WI38 (cell line): Measurements from ENCODE around the gene VIL1.
A peak's percentile ranks its signal among the peaks of the same experiment; 100 is the strongest.

Experiments
- H3K4me3 ChIP-seq: 2 replicates; pipeline ENCODE4 v1.5.1; 2011; ENCODE audit warnings: low read depth, mild to moderate bottlenecking, control low read depth, low read length
- CTCF ChIP-seq: IDR thresholded peaks from 2 replicates; pipeline ENCODE4 v1.5.1; 2012; ENCODE audit warnings: low read depth, mild to moderate bottlenecking, control low read depth, low read length

VIL1 gene

GRCh38 chr2:218398437-218399390 lies 20.2 kb upstream of the VIL1 start:
- H3K4me3 ChIP-seq = peak overlapping the region; percentile 49
- no peak for TF ChIP-seq CTCF

GRCh38 chr2:218399391-218400166 lies 19.3 kb upstream of the VIL1 start, which contains the start of gene CTDSP1:
TSS of gene CTDSP1 (plus strand) at chr2:218399868. CDS start at chr2:218400091, 223 bp downstream.
- TF ChIP-seq CTCF = no peak
- peak within 1 kb of the TSS; percentile 85 for H3K4me3 ChIP-seq

DNA sequence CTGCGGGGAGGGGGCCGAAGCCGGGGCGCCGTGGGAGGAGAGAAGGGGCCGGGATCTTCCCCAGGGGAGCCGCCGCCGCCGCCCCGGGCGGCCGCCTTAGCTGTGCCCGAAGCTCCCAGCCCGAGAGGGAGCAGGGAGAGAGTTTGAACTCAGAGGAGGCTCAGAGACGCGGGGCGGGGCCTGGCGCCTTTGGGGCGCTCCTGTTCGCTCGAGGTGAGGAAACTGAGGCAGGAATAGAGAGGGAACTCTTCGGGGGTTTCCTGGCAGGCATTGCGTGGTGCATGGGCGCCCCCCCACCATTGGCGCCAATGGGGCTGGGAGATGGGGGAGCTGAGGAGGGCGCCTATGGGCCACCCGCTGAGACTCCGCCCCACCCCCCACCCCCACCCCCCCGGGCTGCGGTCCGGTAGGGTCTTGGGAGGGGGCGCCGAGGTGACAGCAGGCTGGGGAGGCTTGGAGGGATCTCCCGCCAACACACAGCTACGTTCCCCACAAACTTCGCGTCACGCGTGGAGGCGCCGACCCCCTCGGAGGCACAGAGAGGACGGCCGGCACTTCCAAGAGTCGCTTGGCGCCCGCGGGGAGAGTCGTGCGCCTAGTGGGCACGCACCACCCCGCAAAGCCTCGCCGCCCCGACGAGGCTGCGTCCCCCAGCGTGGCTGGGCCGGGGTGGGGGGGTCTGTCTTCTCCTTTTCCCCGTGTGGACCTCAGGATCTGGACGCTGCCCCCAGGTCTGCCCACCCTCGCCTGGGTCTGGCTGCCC lies 18.6 kb upstream of the VIL1 start:
- peak overlapping the region; percentile 85 for H3K4me3 ChIP-seq
- TF ChIP-seq CTCF = no peak

DNA sequence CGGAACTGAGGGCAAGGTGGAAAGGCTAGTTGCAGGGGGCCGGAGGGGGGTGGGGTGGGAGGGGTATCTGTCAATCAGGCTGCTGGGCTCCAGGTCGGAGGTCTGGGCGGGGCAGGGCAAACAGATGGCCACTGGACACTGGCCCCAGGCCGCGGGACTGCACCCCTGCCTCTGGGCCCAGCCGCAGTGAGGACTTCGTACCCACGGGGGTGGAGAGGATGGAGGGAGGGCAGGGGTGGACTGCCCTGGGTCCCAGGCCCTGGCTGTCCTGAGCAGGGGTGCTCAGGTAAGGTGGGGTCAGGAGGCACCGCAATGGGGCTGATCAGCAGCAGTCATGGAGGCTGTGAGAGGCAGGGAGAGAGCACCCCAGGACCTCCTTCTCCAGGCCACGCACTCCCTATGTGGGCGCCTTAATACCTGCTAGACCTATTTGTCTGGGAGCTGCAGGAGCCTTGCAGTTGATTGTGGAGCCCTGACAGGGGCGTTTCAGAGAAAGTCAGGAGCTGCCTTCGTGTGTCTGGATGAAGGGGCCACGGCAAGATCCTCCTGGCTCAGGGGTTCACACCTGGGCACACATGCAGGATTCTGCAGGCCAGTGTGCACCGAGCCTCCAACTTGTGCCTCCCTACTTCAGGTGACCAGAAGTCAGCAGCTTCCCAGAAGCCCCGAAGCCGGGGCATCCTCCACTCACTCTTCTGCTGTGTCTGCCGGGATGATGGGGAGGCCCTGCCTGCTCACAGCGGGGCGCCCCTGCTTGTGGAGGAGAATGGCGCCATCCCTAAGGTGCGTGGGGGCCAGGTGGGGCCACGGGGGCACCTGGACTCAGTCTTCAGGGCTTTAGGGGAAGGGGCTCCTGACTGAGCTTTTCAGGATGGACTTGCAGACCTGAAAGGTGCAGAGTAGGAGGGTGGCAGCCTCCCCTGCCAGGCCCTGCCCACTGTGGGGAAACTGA lies 17.7 kb upstream of the VIL1 start:
- TF ChIP-seq CTCF = no peak
- peak overlapping the region; percentile 85 for H3K4me3 ChIP-seq

DNA sequence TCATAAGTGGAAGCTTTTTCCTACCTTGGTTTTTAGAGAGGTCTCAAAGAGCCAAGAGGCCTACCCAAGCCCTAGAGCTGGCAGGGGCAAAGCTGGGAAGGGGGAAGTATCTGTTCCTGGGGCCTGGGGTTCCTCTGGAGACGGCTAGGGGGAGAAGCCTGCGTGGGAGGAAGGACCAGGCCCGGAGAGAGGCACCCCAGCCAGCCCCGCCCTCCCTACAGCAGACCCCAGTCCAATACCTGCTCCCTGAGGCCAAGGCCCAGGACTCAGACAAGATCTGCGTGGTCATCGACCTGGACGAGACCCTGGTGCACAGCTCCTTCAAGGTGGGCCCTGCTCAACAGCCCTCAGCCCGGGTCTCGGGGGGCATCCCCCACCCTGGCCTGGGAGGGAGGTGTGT lies 17.0 kb upstream of the VIL1 start:
- no peak for TF ChIP-seq CTCF
- no peak overlapping the region; the same call in 1 of the 2 replicates for H3K4me3 ChIP-seq

DNA sequence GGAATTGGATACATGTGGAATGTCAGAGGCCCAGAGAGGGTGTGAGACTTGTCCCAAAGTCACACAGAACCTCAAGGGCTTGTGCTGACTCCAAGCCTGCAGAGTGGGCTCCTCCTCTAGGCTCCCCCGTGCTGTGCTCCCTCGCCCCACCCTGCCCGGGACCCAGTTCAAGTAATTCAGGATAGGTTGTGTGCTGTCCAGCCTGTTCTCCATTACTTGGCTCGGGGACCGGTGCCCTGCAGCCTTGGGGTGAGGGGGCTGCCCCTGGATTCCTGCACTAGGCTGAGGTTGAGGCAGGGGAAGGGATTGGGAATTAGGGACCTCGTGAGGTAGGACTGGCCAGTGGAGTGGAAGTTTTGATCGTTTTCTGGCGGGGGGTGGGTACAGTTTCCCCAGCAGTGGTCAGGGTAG lies 16.4 kb upstream of the VIL1 start:
- H3K4me3 ChIP-seq = no peak overlapping the region
- no peak for TF ChIP-seq CTCF
